ENCODE results near the gene LIM2. TPM values are rescaled to one million over a fixed set of nuclear protein-coding genes. Genes with fewer than 3 reads are reported as not detected.

The LIM2 gene
- total RNA-seq, 1 donor from 2014 or later = not detected

GRCh38 chr19:51382004-51382403 is 5.8 kb downstream of the LIM2 start:
- Mint-ChIP-seq H3K4me3 (ENCODE audit: low read depth) (no peak overlapping the region), H3K9me3 (ENCODE audit: low read depth) (no peaks in the 10 kb centered on the region), H3K27ac (no peak overlapping the region), H3K36me3 (ENCODE audit: insufficient read depth) (no peaks in the 10 kb centered on the region), H3K4me1 (ENCODE audit: low read depth) (no peaks in the 10 kb centered on the region), H3K27me3 (no peaks in the 10 kb centered on the region)
- TF ChIP-seq, protein P1, sequence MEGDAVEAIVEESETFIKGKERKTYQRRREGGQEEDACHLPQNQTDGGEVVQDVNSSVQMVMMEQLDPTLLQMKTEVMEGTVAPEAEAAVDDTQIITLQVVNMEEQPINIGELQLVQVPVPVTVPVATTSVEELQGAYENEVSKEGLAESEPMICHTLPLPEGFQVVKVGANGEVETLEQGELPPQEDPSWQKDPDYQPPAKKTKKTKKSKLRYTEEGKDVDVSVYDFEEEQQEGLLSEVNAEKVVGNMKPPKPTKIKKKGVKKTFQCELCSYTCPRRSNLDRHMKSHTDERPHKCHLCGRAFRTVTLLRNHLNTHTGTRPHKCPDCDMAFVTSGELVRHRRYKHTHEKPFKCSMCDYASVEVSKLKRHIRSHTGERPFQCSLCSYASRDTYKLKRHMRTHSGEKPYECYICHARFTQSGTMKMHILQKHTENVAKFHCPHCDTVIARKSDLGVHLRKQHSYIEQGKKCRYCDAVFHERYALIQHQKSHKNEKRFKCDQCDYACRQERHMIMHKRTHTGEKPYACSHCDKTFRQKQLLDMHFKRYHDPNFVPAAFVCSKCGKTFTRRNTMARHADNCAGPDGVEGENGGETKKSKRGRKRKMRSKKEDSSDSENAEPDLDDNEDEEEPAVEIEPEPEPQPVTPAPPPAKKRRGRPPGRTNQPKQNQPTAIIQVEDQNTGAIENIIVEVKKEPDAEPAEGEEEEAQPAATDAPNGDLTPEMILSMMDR (IDR thresholded peaks at IDR 0.05; ENCODE audit: unreplicated experiment) = no peak
- DNase-seq (ENCODE audit: low spot score, unreplicated experiment) = no peak

DNA sequence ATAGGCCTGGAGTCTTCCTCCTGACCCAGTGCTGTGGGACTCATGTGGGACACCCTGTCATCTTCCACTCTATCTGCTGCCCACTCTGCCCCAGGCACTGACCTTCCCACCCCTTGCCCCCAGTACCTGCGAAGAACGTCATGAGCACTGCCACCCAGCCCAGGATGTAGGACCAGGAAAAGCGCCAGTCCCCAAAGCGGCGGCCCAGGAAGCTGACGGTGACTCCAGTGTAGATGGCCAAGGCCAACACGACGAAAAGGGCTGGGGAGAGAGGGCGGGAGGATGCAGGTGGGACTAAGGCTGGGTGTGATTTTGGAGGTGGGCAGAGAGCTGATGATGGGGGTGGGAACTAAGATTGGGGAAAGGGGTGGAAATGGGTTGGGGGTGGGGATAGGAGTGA is 7.4 kb downstream of the LIM2 start:
- DNase-seq (ENCODE audit: low spot score, unreplicated experiment) = no peak
- no peaks in the 10 kb centered on the region for H3K36me3 Mint-ChIP-seq (ENCODE audit: insufficient read depth)
- no peak overlapping the region for H3K4me3 Mint-ChIP-seq (ENCODE audit: low read depth)
- TF ChIP-seq, protein P1 (IDR thresholded peaks at IDR 0.05; ENCODE audit: unreplicated experiment) = no peak
- no peak overlapping the region for H3K27ac Mint-ChIP-seq
- H3K9me3 Mint-ChIP-seq (ENCODE audit: low read depth) = no peaks in the 10 kb centered on the region
- no peaks in the 10 kb centered on the region for H3K27me3 Mint-ChIP-seq
- H3K4me1 Mint-ChIP-seq (ENCODE audit: low read depth) = no peaks in the 10 kb centered on the region

DNA sequence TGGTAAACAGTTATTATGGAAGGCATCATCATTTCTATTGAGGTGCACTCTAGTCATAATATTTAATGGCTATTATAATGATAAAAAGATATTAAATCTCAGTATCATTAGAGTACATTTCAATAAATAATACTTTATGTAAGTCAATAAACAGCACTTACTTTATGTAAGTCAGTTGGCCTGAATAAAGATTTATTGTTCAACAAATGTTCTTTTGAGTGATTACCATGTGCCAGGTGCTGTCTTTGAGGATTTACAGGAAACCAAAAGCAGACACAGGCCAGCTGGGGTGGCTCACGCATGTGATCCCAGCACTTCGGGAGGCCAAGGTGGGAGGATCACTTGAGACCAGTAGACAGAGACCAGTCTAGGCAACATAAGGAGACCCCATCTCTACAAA is 10.4 kb downstream of the LIM2 start:
- Mint-ChIP-seq H3K27ac (no peak overlapping the region), H3K36me3 (ENCODE audit: insufficient read depth) (no peaks in the 10 kb centered on the region)

GRCh38 chr19:51375504-51376221 is 12.1 kb downstream of the LIM2 start:
- no peak overlapping the region for H3K27ac Mint-ChIP-seq
- no peak overlapping the region for H3K4me3 Mint-ChIP-seq (ENCODE audit: low read depth)
- TF ChIP-seq, protein P1 (IDR thresholded peaks at IDR 0.05; ENCODE audit: unreplicated experiment) = no peak
- no peaks in the 10 kb centered on the region for H3K36me3 Mint-ChIP-seq (ENCODE audit: insufficient read depth)
- no peaks in the 10 kb centered on the region for H3K4me1 Mint-ChIP-seq (ENCODE audit: low read depth)
- DNase-seq (ENCODE audit: low spot score, unreplicated experiment) = no peak
- no peaks in the 10 kb centered on the region for H3K9me3 Mint-ChIP-seq (ENCODE audit: low read depth)
- peaks cover 14% of the 10 kb centered on the region for H3K27me3 Mint-ChIP-seq

More for the DNA sequence above, 10.4 kb downstream of the LIM2 start:
- TF ChIP-seq, protein P1 (IDR thresholded peaks at IDR 0.05; ENCODE audit: unreplicated experiment) = no peak
- no peaks in the 10 kb centered on the region for H3K4me1 Mint-ChIP-seq (ENCODE audit: low read depth)
- no peaks in the 10 kb centered on the region for H3K9me3 Mint-ChIP-seq (ENCODE audit: low read depth)
- no peak overlapping the region for H3K4me3 Mint-ChIP-seq (ENCODE audit: low read depth)
- H3K27me3 Mint-ChIP-seq = peaks cover 5% of the 10 kb centered on the region
- no peak for DNase-seq (ENCODE audit: low spot score, unreplicated experiment)

DNA sequence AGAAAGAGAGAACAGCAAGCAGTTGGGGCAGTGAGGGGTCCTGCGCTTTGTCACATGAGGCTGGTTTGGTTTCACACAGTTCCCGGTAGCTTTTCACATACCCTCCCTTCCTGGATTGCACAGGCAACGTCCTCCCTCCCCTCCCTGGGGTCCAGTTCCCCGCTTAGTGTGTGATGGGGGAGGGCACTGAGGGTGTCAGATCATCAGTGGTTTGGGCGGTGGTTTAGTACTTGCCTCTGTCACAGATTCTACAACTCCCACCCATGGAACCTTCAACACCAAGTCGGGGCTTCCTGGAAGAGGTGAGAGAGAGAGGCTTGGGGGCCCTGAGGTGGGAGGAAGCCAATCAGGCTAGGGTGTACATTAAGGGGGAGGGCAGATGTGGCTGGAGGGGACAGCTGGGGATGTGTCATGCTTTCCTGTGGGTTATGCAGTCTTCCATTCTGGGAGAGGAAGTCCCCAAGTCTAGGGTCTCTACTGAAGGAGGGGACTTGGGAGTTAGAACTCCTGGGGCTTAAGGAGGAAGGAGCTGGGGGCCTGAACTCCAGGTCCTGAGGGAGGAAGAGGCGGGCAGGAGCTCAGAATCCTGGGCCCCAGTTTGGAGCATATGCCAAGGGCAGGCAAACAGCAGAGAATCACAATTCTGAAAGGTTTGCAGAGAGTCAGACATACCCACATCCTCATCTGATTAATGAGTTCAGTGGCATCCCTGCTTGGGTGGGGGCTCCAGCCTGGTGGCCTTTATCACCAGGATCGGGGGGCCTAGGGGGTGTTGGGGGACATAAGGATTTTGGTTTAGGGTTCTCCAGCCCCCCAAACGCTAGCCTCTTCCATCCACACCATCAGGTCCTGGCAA is 14.9 kb downstream of the LIM2 start, which contains the start of gene NKG7:
Gene NKG7, minus strand, starts transcription at position 6 of the 856 bp plus-strand sequence. CDS start 119 bp downstream, outside the sequence.
- H3K4me1 Mint-ChIP-seq (ENCODE audit: low read depth) = peaks cover 3% of the 10 kb centered on the region
- H3K27ac Mint-ChIP-seq = peak within 1 kb of the TSS; percentile 49
- no peaks in the 10 kb centered on the region for H3K36me3 Mint-ChIP-seq (ENCODE audit: insufficient read depth)
- H3K27me3 Mint-ChIP-seq = peaks cover 20% of the 10 kb centered on the region
- no peak for DNase-seq (ENCODE audit: low spot score, unreplicated experiment)
- no peak within 1 kb of the TSS for H3K4me3 Mint-ChIP-seq (ENCODE audit: low read depth)
- TF ChIP-seq, protein P1 (IDR thresholded peaks at IDR 0.05; ENCODE audit: unreplicated experiment) = no peak
- no peaks in the 10 kb centered on the region for H3K9me3 Mint-ChIP-seq (ENCODE audit: low read depth)

Measured in progenitor cell of endocrine pancreas (in vitro differentiated cells).